ENCODE measurements around the gene NUDT3.

Gene NUDT3

GRCh38 chr6:34305497-34305896, 87.0 kb downstream of the NUDT3 start:
- no peak for DNase-seq
- peak overlapping the region in 1 of 2 donors; percentile 2 for H3K27ac ChIP-seq
- H3K36me3 ChIP-seq, result no peaks in the 10 kb centered on the region
- intact Hi-C loops (cut with DNase I; ENCODE audit: low total_unique reads), result no loop called here
- H3K27me3 ChIP-seq, result no peaks in the 10 kb centered on the region
- H3K9me3 ChIP-seq, result no peaks in the 10 kb centered on the region
- no peak overlapping the region for H3K4me3 ChIP-seq
- peaks cover 0 to 68% (median 35%) of the 10 kb centered on the region in 4 donors for H3K4me1 ChIP-seq
- TF ChIP-seq CTCF (IDR thresholded peaks at IDR 0.05), result no peak

- no peak overlapping the region for H3K27ac ChIP-seq
- no peaks in the 10 kb centered on the region for H3K9me3 ChIP-seq
- DNase-seq, result no peak
- no peak overlapping the region for H3K4me3 ChIP-seq
- no peaks in the 10 kb centered on the region for H3K36me3 ChIP-seq
- peaks cover 0 to 82% (median 41%) of the 10 kb centered on the region in 4 donors for H3K4me1 ChIP-seq
- H3K27me3 ChIP-seq, result no peaks in the 10 kb centered on the region
- intact Hi-C loops (cut with DNase I; ENCODE audit: low total_unique reads), result loop anchor here (5.0 kb wide), 1 partner anchor 83 kb away; no protein-coding TSS in a partner anchor
- no peak for TF ChIP-seq CTCF (IDR thresholded peaks at IDR 0.05)
These were observed 88.3 kb downstream of the NUDT3 start for GRCh38 chr6:34304164-34304563.

GRCh38 chr6:34302929-34303328, 89.5 kb downstream of the NUDT3 start:
- Histone ChIP-seq H3K4me3 (no peak overlapping the region), H3K9me3 (no peaks in the 10 kb centered on the region), H3K36me3 (no peaks in the 10 kb centered on the region), H3K27ac (no peak overlapping the region), H3K27me3 (no peaks in the 10 kb centered on the region), H3K4me1 (peaks cover 0 to 93% (median 46%) of the 10 kb centered on the region in 4 donors)
- no peak for DNase-seq
- TF ChIP-seq CTCF (IDR thresholded peaks at IDR 0.05), result no peak
- intact Hi-C loops (cut with DNase I; ENCODE audit: low total_unique reads), result loop anchor here (5.0 kb wide), 1 partner anchor 84 kb away; no protein-coding TSS in a partner anchor

GRCh38 chr6:34301408-34301807, 91.1 kb downstream of the NUDT3 start:
- H3K4me3 ChIP-seq, result no peak overlapping the region
- intact Hi-C loops (cut with DNase I; ENCODE audit: low total_unique reads), result loop anchor here (5.0 kb wide), 1 partner anchor 86 kb away; no protein-coding TSS in a partner anchor
- H3K27me3 ChIP-seq, result no peaks in the 10 kb centered on the region
- TF ChIP-seq CTCF (IDR thresholded peaks at IDR 0.05), result no peak
- DNase-seq, result peak; percentile 49 to 86
- peaks cover 0 to 93% (median 39%) of the 10 kb centered on the region in 4 donors for H3K4me1 ChIP-seq
- H3K36me3 ChIP-seq, result no peaks in the 10 kb centered on the region
- H3K9me3 ChIP-seq, result no peaks in the 10 kb centered on the region
- H3K27ac ChIP-seq, result peak overlapping the region in 1 of 2 donors; percentile 55

GRCh38 chr6:34300332-34300751, 92.1 kb downstream of the NUDT3 start:
- TF ChIP-seq CTCF (IDR thresholded peaks at IDR 0.05), result no peak
- no peaks in the 10 kb centered on the region for H3K36me3 ChIP-seq
- H3K4me1 ChIP-seq, result peaks cover 0 to 91% (median 31%) of the 10 kb centered on the region in 4 donors
- no peaks in the 10 kb centered on the region for H3K27me3 ChIP-seq
- no peak overlapping the region for H3K4me3 ChIP-seq
- H3K27ac ChIP-seq, result peak overlapping the region in 1 of 2 donors; percentile 16
- intact Hi-C loops (cut with DNase I; ENCODE audit: low total_unique reads), result loop anchor here (5.0 kb wide), 1 partner anchor 87 kb away; no protein-coding TSS in a partner anchor
- DNase-seq, result no peak
- no peaks in the 10 kb centered on the region for H3K9me3 ChIP-seq
